Stomach (tissue), 9 donors: Measurements from ENCODE around the gene ZNF689. TPM values are rescaled to one million over a fixed set of nuclear protein-coding genes. Genes with fewer than 3 reads are reported as not detected.
"Not testable (repeated sequence)": the region's sequence is repeated elsewhere in the genome, so short reads cannot be mapped to it uniquely, and the experiment has no call there.

Experiments used
- DNase-seq, 2 donors: peaks; one replicate each; pipeline versions ENCODE4 v3.0.0 to v3.0.0-alpha.2; 2013 to 2019
- H3K27ac ChIP-seq, 5 donors: fragments of 200-600 bp in 4 of 5; sonication (generic) in 4 of 5; one replicate each; pipeline ENCODE4 v1.5.1; 2013 to 2019; ENCODE audit warnings: mild to moderate bottlenecking in 1 of 5, moderate library complexity in 1 of 5
- H3K27me3 ChIP-seq, 3 donors: fragments of 200-600 bp; sonication (generic); one replicate each; pipeline ENCODE4 v1.5.1; 2017 to 2019; ENCODE audit warnings: mixed run types in 1 of 3
- H3K36me3 ChIP-seq, 4 donors: fragments of 200-600 bp; sonication (generic); 1 replicate in 3 of 4; 2 replicates in 1 of 4; pipeline ENCODE4 v1.5.1; 2016 to 2019
- H3K4me1 ChIP-seq, 4 donors: fragments of 200-600 bp; sonication (generic); one replicate each; pipeline ENCODE4 v1.5.1; 2016 to 2019
- H3K4me3 ChIP-seq, 4 donors: fragments of 200-600 bp; sonication (generic) in 3 of 4; one replicate each; pipeline ENCODE4 v1.5.1; 2016 to 2019; ENCODE audit warnings: mild to moderate bottlenecking in 1 of 4
- H3K9me3 ChIP-seq, 4 donors: fragments of 200-600 bp; sonication (generic); one replicate each; pipeline ENCODE4 v1.5.1; 2016 to 2019
- EP300 ChIP-seq: sonication (generic); formaldehyde crosslinking; IDR thresholded peaks from one replicate; pipeline ENCODE4 v1.6.1; 2017; ENCODE audit warnings: antibody characterized with exemption
- POLR2A ChIP-seq, 4 donors: fragments of 450-650 bp; IDR thresholded peaks; one replicate each; pipeline ENCODE4 v1.6.1; 2016; ENCODE audit warnings: antibody characterized with exemption in 4 of 4, control low read depth in 2 of 4, mild to moderate bottlenecking in 1 of 4, moderate library complexity in 1 of 4
- POLR2AphosphoS5 ChIP-seq, 3 donors: sonication (generic); formaldehyde crosslinking; IDR thresholded peaks; one replicate each; pipeline ENCODE4 v1.6.1; 2016; ENCODE audit warnings: antibody characterized with exemption in 3 of 3
- WGBS, 5 donors: extraction: QIAGEN DNeasy Blood & Tissue Kit in 3 of 5; methylation state at CpG; one replicate each; pipeline versions ENCODE4 v1.1.5 to v1.1.7; 2013 to 2018; 5-methylcytosine and 5-hydroxymethylcytosine counted together
- intact Hi-C: fragments of 100-400 bp; cut with DNase I; formaldehyde crosslinking; loops from one replicate; pipeline ENCODE4 v1.15.1; 2023; ENCODE audit warnings: low total_unique reads
- polyA plus RNA-seq, 3 donors: library from polyadenylated mRNA; stranded (reverse); fragments of 200-250 nt; gene quantifications; one replicate each; pipeline ENCODE4 v1.2.3, GENCODE V29; 2013
- total RNA-seq, 5 donors: library from RNA; depleted of rRNA; stranded (reverse); fragments of >200 nt; gene quantifications; one replicate each; pipeline versions ENCODE4 v1.1.0 to v1.2.3, GENCODE V29; 2014 to 2016
- TF ChIP-seq, protein P1 (sequence below), 7 experiments: fragments of 450-650 bp in 4 of 7; fragments of 200-600 bp in 3 of 7; sonication (generic) in 3 of 7; IDR thresholded peaks; one replicate each; pipeline ENCODE4 v1.5.1; 2016 to 2019; ENCODE audit warnings: antibody characterized with exemption in 7 of 7, control low read depth in 2 of 7, mild to moderate bottlenecking in 1 of 7
- donor health status: healthy with polysubstance abuse.
- donor health status: Bipolar disorder and iron deficiency.
- donor health status: healthy.

ZNF689 gene
- total and polyA plus RNA-seq, 8 donors: 0.58 to 86.4 (median 4.1) TPM

DNA sequence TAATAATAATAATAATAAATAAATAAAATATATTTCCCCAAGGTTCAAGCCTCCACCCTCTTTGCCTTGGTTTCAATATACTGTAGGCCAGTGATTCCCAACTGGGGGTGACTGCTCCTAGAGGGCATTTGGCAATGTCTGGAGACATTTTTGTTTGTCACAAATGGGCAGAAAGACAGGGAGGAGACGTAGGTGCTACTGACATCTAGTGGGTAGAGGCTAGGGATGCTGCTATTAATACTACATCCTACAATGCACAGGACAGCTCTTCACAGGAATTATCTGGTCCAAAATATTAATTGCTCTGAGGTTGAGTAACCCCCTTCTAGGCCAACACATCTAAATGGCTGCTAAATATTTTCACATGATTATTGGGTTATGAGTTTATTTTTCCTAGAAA is 27.8 kb upstream of the ZNF689 start:
- H3K4me1 ChIP-seq: peaks cover 8 to 26% (median 19%) of the 10 kb centered on the region in 4 donors
- no peaks in the 10 kb centered on the region for H3K36me3 ChIP-seq
- DNase-seq: peak in 1 of 2 donors; percentile 66
- no peak for TF ChIP-seq EP300
- TF ChIP-seq, protein P1, sequence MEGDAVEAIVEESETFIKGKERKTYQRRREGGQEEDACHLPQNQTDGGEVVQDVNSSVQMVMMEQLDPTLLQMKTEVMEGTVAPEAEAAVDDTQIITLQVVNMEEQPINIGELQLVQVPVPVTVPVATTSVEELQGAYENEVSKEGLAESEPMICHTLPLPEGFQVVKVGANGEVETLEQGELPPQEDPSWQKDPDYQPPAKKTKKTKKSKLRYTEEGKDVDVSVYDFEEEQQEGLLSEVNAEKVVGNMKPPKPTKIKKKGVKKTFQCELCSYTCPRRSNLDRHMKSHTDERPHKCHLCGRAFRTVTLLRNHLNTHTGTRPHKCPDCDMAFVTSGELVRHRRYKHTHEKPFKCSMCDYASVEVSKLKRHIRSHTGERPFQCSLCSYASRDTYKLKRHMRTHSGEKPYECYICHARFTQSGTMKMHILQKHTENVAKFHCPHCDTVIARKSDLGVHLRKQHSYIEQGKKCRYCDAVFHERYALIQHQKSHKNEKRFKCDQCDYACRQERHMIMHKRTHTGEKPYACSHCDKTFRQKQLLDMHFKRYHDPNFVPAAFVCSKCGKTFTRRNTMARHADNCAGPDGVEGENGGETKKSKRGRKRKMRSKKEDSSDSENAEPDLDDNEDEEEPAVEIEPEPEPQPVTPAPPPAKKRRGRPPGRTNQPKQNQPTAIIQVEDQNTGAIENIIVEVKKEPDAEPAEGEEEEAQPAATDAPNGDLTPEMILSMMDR (IDR thresholded peaks at IDR 0.05): peak in 2 of 7 experiments; percentile 9 to 11
- H3K27me3 ChIP-seq: no peaks in the 10 kb centered on the region
- WGBS, 5 donors: 0 to 13% (median 4%) methylated on average over 1 of the region's 1 CpG
- H3K9me3 ChIP-seq: no peaks in the 10 kb centered on the region
- intact Hi-C loops: no loop called here
- no peak overlapping the region for H3K27ac ChIP-seq
- H3K4me3 ChIP-seq: no peak overlapping the region

DNA sequence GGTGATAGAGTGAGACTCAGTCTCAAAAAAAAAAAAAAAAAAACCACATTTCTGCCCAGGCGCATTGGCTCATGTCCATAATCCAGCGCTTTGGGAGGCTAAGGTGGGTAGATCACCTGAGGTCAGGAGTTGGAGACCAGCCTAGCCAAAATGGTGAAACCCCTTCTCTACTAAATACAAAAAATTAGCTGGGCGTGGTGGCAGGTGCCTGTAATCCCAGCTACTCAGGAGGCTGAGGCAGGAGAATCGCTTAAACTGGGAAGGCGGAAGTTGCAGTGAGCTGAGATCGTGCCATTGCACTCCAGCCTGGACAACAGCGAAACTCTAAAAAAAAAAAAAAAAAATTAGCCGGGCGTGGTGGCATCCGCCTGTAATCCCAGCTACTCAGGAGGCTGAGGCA is 26.9 kb upstream of the ZNF689 start:
- H3K9me3 ChIP-seq, H3K27me3 ChIP-seq, H3K4me3 ChIP-seq, DNase-seq, H3K36me3 ChIP-seq, intact Hi-C loops, H3K27ac ChIP-seq: not testable (repeated sequence)
- WGBS, 5 donors: 86 to 92% (median 88%) methylated on average over 10 of the region's 10 CpGs
- peaks cover 8 to 26% (median 19%) of the 10 kb centered on the region in 4 donors for H3K4me1 ChIP-seq

DNA sequence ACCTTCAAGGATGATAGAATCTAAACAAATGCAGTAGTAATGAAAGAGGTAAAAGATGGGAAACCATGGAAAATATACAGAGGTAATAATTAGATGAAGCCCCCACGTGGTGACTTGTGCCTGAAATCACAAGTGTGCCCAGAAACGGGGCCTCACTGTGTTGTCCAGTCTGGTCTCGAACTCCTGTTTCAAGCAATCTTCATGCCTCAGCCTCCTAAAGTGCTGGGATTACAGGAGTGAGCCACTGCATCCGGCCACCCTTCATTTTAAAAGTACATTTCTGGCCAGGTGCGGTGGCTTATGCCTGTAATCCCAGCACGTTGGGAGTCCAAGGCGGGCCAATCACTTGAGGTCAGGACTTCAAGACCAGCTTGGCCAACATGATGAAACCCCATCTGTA is 26.4 kb upstream of the ZNF689 start:
- DNase-seq: no peak
- H3K36me3 ChIP-seq: no peaks in the 10 kb centered on the region
- no peak overlapping the region for H3K27ac ChIP-seq
- no peak for TF ChIP-seq POLR2A (IDR thresholded peaks at IDR 0.05)
- intact Hi-C loops: no loop called here
- H3K9me3 ChIP-seq: no peaks in the 10 kb centered on the region
- H3K27me3 ChIP-seq: no peaks in the 10 kb centered on the region
- H3K4me1 ChIP-seq: peaks cover 8 to 26% (median 19%) of the 10 kb centered on the region in 4 donors
- H3K4me3 ChIP-seq: no peak overlapping the region
- 91 to 96% (median 94%) methylated on average over 7 of the region's 7 CpGs for WGBS, 5 donors

DNA sequence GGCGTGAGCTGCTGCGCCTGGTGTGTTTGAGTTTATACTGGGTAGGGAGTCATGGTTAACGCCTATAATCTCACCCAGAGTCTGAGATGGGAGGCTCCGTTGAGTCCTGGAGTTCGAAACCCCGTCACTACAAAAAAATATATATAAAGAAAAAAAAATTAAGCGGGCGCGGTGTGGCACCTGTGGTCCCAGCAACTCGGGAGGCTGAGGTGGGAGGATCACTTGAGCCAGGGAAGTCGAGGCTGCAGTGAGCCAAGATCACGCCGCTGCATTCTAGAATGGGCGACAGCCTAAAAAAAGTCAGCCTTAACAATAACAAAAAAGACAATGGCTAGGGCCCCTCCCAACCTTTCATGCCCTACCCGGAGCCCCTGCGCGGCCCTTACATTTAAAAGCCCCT is 23.3 kb upstream of the ZNF689 start:
- 74 to 84% (median 80%) methylated on average over 16 to 17 of the region's 17 CpGs for WGBS, 5 donors
- H3K9me3 ChIP-seq: no peaks in the 10 kb centered on the region
- peaks cover 8 to 28% (median 19%) of the 10 kb centered on the region in 4 donors for H3K4me1 ChIP-seq
- no peaks in the 10 kb centered on the region for H3K27me3 ChIP-seq
- DNase-seq: no peak
- H3K4me3 ChIP-seq: peak overlapping the region; percentile 59 to 65 (median 62)
- intact Hi-C loops: no loop called here
- no peaks in the 10 kb centered on the region for H3K36me3 ChIP-seq
- peak overlapping the region; percentile 85 to 94 (median 92) for H3K27ac ChIP-seq
- no peak for TF ChIP-seq EP300
- TF ChIP-seq POLR2AphosphoS5 (IDR thresholded peaks at IDR 0.05): no peak
- no peak for TF ChIP-seq POLR2A (IDR thresholded peaks at IDR 0.05)
- TF ChIP-seq, protein P1 (IDR thresholded peaks at IDR 0.05): no peak

DNA sequence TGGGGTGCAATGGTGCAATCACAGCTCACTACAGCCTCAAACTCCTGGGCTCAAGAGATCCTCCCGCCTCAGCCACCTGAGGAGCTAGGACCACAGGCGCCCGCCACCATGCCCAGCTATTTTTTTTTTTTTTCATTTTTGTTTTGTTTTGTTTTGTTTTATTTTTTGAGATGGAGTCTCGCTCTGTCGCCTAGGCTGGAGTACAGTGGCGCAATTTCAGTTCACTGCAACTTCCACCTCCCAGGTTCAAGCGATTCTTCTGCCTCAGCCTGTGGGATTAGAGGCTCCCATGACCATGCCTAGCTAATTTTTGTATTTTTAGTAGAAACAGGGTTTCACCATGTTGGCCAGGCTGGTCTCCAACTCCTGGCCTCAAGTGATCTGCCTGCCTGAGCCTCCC is 22.3 kb upstream of the ZNF689 start:
- Histone ChIP-seq H3K4me1 (peaks cover 8 to 31% (median 19%) of the 10 kb centered on the region in 4 donors), H3K27ac (peak overlapping the region in 1 of 5 donors; percentile 94)
- intact Hi-C loops, H3K9me3 ChIP-seq, DNase-seq, H3K36me3 ChIP-seq, H3K27me3 ChIP-seq, H3K4me3 ChIP-seq: not testable (repeated sequence)
- 89 to 98% (median 94%) methylated on average over 7 of the region's 7 CpGs for WGBS, 5 donors

DNA sequence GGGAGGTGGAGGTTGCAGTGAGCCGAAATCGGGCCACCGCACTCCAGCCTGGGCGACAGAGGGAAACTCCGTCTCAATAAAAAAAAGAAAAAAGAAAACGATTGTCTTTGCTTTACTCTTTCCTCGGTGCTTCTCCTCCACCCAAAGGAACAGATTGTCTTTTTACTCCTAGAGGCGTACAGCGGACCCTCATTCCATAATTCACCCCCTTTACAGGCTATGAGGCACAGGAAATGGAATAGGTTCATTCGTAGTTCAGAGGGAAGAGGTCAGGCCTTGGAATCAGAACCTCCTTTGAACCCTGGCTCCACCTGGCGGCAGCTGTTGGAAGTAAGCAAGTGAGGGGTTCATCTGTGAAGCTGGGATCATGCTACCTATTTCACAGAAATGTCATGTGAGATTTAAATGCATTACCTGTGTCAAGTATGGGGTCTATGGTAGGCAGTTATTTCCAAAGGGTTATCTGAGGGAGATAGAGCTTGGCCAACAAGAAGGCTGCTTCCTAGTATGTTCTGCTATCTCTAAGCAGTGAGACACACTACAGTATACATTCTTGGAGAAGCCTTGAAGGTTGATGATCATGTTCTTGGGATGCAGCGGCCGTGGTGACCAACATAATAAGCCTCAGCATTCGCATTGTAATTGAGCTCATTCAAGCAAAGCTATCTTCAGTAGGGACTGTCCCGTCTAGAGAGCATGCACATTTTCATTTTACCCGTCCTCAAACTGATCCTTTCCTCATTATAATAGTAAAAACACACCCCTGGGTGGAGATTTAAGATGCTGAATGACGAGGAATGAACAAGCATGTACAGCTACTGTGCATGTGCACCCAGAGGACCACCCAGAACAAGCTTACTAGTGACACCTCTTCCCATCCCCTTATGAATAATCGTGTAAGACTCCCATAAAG is 18.7 kb upstream of the ZNF689 start:
- Histone ChIP-seq H3K9me3 (no peaks in the 10 kb centered on the region), H3K27ac (peak overlapping the region in 3 of 5 donors; percentile 38 to 69 (median 54)), H3K36me3 (no peaks in the 10 kb centered on the region), H3K4me3 (peak overlapping the region in 1 of 4 donors; percentile 5), H3K4me1 (peaks cover 0 to 13% (median 5%) of the 10 kb centered on the region in 4 donors), H3K27me3 (peaks cover 0 to 7% (median 0%) of the 10 kb centered on the region in 3 donors)
- 34 to 41% (median 38%) methylated on average over 18 of the region's 18 CpGs for WGBS, 5 donors
- TF ChIP-seq POLR2A (IDR thresholded peaks at IDR 0.05): no peak
- TF ChIP-seq, protein P1 (IDR thresholded peaks at IDR 0.05): peak in 5 of 7 experiments; percentile 77 to 87 (median 85)
- peak; percentile 7 to 79 (median 45) for TF ChIP-seq POLR2AphosphoS5 (IDR thresholded peaks at IDR 0.05)
- DNase-seq: peak; percentile 91 to 93
- intact Hi-C loops: no loop called here
